ENCODE measurements around the gene TRPV5. TPM values are rescaled to one million over a fixed set of nuclear protein-coding genes. Genes with fewer than 3 reads are reported as not detected.

TRPV5 gene
- total RNA-seq, 2 experiments from 2014 or later: 0.06 TPM; not detected in 1

DNA sequence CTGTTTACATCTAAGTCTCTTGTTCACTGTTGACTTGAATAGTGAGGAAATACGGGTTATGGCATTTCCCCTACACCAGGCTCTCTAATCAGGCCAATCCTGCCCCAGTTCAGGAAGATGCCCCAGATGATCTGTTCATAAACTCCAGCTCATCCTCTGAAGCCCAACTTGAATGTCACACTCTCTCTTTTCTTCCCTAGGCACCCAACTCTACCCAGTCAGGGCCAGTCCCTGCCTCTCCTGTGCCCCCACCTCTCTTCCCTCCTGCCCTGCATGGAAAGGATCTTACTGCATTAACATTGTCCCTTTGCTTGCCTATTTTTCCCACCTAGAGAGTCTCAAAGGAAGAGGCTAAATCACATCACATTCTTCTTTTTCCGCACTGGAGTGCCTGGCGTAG is 37.4 kb downstream of the TRPV5 start:
- H3K79me2 ChIP-seq (ENCODE audit: insufficient read depth, low read depth, low read length): no peaks in the 10 kb centered on the region
- DNase-seq (ENCODE audit: low spot score): no peak
- no peaks in the 10 kb centered on the region for H3K4me1 ChIP-seq (ENCODE audit: insufficient read depth, low read length, poor library complexity, severe bottlenecking)
- CTCF ChIA-PET (ENCODE audit: unreplicated experiment): no interaction called here
- H3K4me3 ChIP-seq (ENCODE audit: low read depth, low read length, poor library complexity, severe bottlenecking): no peak overlapping the region
- BruUV-seq (replicated peaks): no TSS peak
- POLR2A ChIA-PET: no interaction called here
- no peak overlapping the region for H2AFZ ChIP-seq (ENCODE audit: low read length)
- H3K4me2 ChIP-seq (ENCODE audit: low read length): no peak overlapping the region
- H4K20me1 ChIP-seq (ENCODE audit: insufficient read depth, low read length): no peaks in the 10 kb centered on the region
- no peak for TF ChIP-seq EZH2phosphoT487 (IDR thresholded peaks at IDR 0.05; ENCODE audit: borderline replicate concordance, low read depth, low read length)
- TF ChIP-seq, protein P1, sequence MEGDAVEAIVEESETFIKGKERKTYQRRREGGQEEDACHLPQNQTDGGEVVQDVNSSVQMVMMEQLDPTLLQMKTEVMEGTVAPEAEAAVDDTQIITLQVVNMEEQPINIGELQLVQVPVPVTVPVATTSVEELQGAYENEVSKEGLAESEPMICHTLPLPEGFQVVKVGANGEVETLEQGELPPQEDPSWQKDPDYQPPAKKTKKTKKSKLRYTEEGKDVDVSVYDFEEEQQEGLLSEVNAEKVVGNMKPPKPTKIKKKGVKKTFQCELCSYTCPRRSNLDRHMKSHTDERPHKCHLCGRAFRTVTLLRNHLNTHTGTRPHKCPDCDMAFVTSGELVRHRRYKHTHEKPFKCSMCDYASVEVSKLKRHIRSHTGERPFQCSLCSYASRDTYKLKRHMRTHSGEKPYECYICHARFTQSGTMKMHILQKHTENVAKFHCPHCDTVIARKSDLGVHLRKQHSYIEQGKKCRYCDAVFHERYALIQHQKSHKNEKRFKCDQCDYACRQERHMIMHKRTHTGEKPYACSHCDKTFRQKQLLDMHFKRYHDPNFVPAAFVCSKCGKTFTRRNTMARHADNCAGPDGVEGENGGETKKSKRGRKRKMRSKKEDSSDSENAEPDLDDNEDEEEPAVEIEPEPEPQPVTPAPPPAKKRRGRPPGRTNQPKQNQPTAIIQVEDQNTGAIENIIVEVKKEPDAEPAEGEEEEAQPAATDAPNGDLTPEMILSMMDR (conservative IDR thresholded peaks at IDR 0.05; ENCODE audit: low read length): no peak
- intact Hi-C loops (cut with micrococcal nuclease; ENCODE audit: unreplicated experiment): no loop called here
- H3K9me2 ChIP-seq (ENCODE audit: insufficient read depth, low read length): no peaks in the 10 kb centered on the region
- H3K36me3 ChIP-seq (ENCODE audit: insufficient read depth, low read length): no peaks in the 10 kb centered on the region
- H3K9me3 ChIP-seq (ENCODE audit: low read length): no peaks in the 10 kb centered on the region
- no peak overlapping the region for H3K27ac ChIP-seq (ENCODE audit: low read depth, low read length, poor library complexity, severe bottlenecking)

- H3K27ac ChIP-seq (ENCODE audit: low read depth, low read length, poor library complexity, severe bottlenecking): no peak overlapping the region
- H3K36me3 ChIP-seq (ENCODE audit: insufficient read depth, low read length): no peaks in the 10 kb centered on the region
- intact Hi-C loops (cut with micrococcal nuclease; ENCODE audit: unreplicated experiment): no loop called here
- no peaks in the 10 kb centered on the region for H3K9me2 ChIP-seq (ENCODE audit: insufficient read depth, low read length)
- ChIA-PET CTCF (ENCODE audit: unreplicated experiment) (no interaction called here), POLR2A (interaction anchor here (0.5 kb wide), 1 partner anchor 32 kb away, joined by 4 read pairs; no protein-coding TSS in a partner anchor)
- BruUV-seq (replicated peaks): no TSS peak
- H3K4me3 ChIP-seq (ENCODE audit: low read depth, low read length, poor library complexity, severe bottlenecking): no peak overlapping the region
- no peaks in the 10 kb centered on the region for H3K79me2 ChIP-seq (ENCODE audit: insufficient read depth, low read depth, low read length)
- no peaks in the 10 kb centered on the region for H4K20me1 ChIP-seq (ENCODE audit: insufficient read depth, low read length)
- TF ChIP-seq, protein P1 (conservative IDR thresholded peaks at IDR 0.05; ENCODE audit: low read length): no peak
- no peak for TF ChIP-seq EZH2phosphoT487 (IDR thresholded peaks at IDR 0.05; ENCODE audit: borderline replicate concordance, low read depth, low read length)
- H3K4me2 ChIP-seq (ENCODE audit: low read length): no peak overlapping the region
- no peaks in the 10 kb centered on the region for H3K4me1 ChIP-seq (ENCODE audit: insufficient read depth, low read length, poor library complexity, severe bottlenecking)
- H3K9me3 ChIP-seq (ENCODE audit: low read length): no peaks in the 10 kb centered on the region
- no peak for DNase-seq (ENCODE audit: low spot score)
- H2AFZ ChIP-seq (ENCODE audit: low read length): no peak overlapping the region
These were observed 38.5 kb downstream of the TRPV5 start for GRCh38 chr7:142894985-142895593.

- no peaks in the 10 kb centered on the region for H3K4me1 ChIP-seq (ENCODE audit: insufficient read depth, low read length, poor library complexity, severe bottlenecking)
- H3K79me2 ChIP-seq (ENCODE audit: insufficient read depth, low read depth, low read length): no peaks in the 10 kb centered on the region
- ChIA-PET POLR2A (no interaction called here), CTCF (ENCODE audit: unreplicated experiment) (no interaction called here)
- no peaks in the 10 kb centered on the region for H4K20me1 ChIP-seq (ENCODE audit: insufficient read depth, low read length)
- TF ChIP-seq EZH2phosphoT487 (IDR thresholded peaks at IDR 0.05; ENCODE audit: borderline replicate concordance, low read depth, low read length): no peak
- TF ChIP-seq, protein P1 (conservative IDR thresholded peaks at IDR 0.05; ENCODE audit: low read length): no peak
- no peak overlapping the region for H3K4me2 ChIP-seq (ENCODE audit: low read length)
- H3K9me2 ChIP-seq (ENCODE audit: insufficient read depth, low read length): no peaks in the 10 kb centered on the region
- H3K4me3 ChIP-seq (ENCODE audit: low read depth, low read length, poor library complexity, severe bottlenecking): no peak overlapping the region
- DNase-seq (ENCODE audit: low spot score): no peak
- no peak overlapping the region for H2AFZ ChIP-seq (ENCODE audit: low read length)
- BruUV-seq (replicated peaks): no TSS peak
- H3K27ac ChIP-seq (ENCODE audit: low read depth, low read length, poor library complexity, severe bottlenecking): no peak overlapping the region
- no peaks in the 10 kb centered on the region for H3K36me3 ChIP-seq (ENCODE audit: insufficient read depth, low read length)
- no peaks in the 10 kb centered on the region for H3K9me3 ChIP-seq (ENCODE audit: low read length)
- intact Hi-C loops (cut with micrococcal nuclease; ENCODE audit: unreplicated experiment): no loop called here
These were observed 39.2 kb downstream of the TRPV5 start for GRCh38 chr7:142894112-142894984.

Data from OCI-LY7 (cell line).